Esophagus squamous epithelium (tissue), 5 donors: ENCODE measurements around the gene ANKRD11. TPM values are rescaled to one million over a fixed set of nuclear protein-coding genes. Genes with fewer than 3 reads are reported as not detected.
"Not testable (repeated sequence)": the region's sequence is repeated elsewhere in the genome, so short reads cannot be mapped to it uniquely, and the experiment has no call there.

Experiments used
- DNase-seq: peaks from one replicate; lab custom pipeline; 2025; lab: John Stamatoyannopoulos, UW
- H3K27ac ChIP-seq, 4 donors: fragments of 200-600 bp; sonication (generic); one replicate each; pipeline ENCODE4 v1.5.1; 2016 to 2019; ENCODE audit warnings: mild to moderate bottlenecking in 1 of 4
- H3K27me3 ChIP-seq, 4 donors: fragments of 200-600 bp; sonication (generic); 1 replicate in 3 of 4; 2 replicates in 1 of 4; pipeline versions ENCODE4 v1.5.1 to v1.6.0; 2017 to 2021; ENCODE audit warnings: antibody characterized with exemption in 1 of 4
- H3K36me3 ChIP-seq, 3 donors: fragments of 200-600 bp; sonication (generic); one replicate each; pipeline ENCODE4 v1.5.1; 2016 to 2019
- H3K4me1 ChIP-seq, 3 donors: fragments of 200-600 bp; sonication (generic); one replicate each; pipeline ENCODE4 v1.5.1; 2017 to 2019
- H3K4me3 ChIP-seq, 4 donors: fragments of 200-600 bp; sonication (generic); 1 replicate in 3 of 4; 2 replicates in 1 of 4; pipeline ENCODE4 v1.5.1; 2016 to 2019; ENCODE audit warnings: mild to moderate bottlenecking in 2 of 4, moderate library complexity in 1 of 4
- H3K9me3 ChIP-seq, 3 donors: fragments of 200-600 bp; sonication (generic); one replicate each; pipeline ENCODE4 v1.5.1; 2016 to 2019
- CTCF ChIP-seq, 6 experiments: fragments of 450-650 bp in 4 of 6; fragments of 200-600 bp in 2 of 6; sonication (generic) in 2 of 6; IDR thresholded peaks; one replicate each; pipeline ENCODE4 v1.5.1; 2016 to 2019; ENCODE audit warnings: antibody characterized with exemption in 6 of 6, mild to moderate bottlenecking in 4 of 6, moderate library complexity in 4 of 6
- POLR2A ChIP-seq, 4 donors: fragments of 450-650 bp; IDR thresholded peaks; one replicate each; pipeline ENCODE4 v1.6.1; 2017; ENCODE audit warnings: antibody characterized with exemption in 4 of 4, mild to moderate bottlenecking in 4 of 4, moderate library complexity in 3 of 4
- WGBS, 2 donors: methylation state at CpG; one replicate each; pipeline ENCODE4 v1.1.5; 2018; 5-methylcytosine and 5-hydroxymethylcytosine counted together
- intact Hi-C: fragments of 100-400 bp; cut with DNase I; formaldehyde crosslinking; loops from one replicate; pipeline ENCODE4 v1.15.0; 2022
- total RNA-seq, 4 donors: library from RNA; depleted of rRNA; stranded (reverse); fragments of >200 nt; gene quantifications; one replicate each; pipeline ENCODE4 v1.1.0, GENCODE V29; 2016
- donor health status: DM: yes; HTN: yes; CAD: no.

Gene ANKRD11
- total RNA-seq, 4 donors from 2014 or later, result 51.0 to 72.7 (median 66.9) TPM

- TF ChIP-seq CTCF (IDR thresholded peaks at IDR 0.05), result no peak
- no peak for TF ChIP-seq POLR2A (IDR thresholded peaks at IDR 0.05)
- peaks cover 13 to 69% (median 18%) of the 10 kb centered on the region in 3 donors for H3K36me3 ChIP-seq
- no peaks in the 10 kb centered on the region for H3K27me3 ChIP-seq
- no peak overlapping the region for H3K27ac ChIP-seq
- no peak overlapping the region for H3K4me3 ChIP-seq
- peaks cover 8 to 68% (median 28%) of the 10 kb centered on the region in 3 donors for H3K4me1 ChIP-seq
- intact Hi-C loops, result no loop called here
- WGBS, 2 donors, result 93 to 97% methylated on average over 5 to 14 of the region's 16 CpGs
- no peaks in the 10 kb centered on the region for H3K9me3 ChIP-seq
- no peak for DNase-seq
These were observed 186.0 kb downstream of the ANKRD11 start for GRCh38 chr16:89304181-89304851.

- H3K4me1 ChIP-seq, result peaks cover 13 to 67% (median 33%) of the 10 kb centered on the region in 3 donors
- intact Hi-C loops, result no loop called here
- H3K27me3 ChIP-seq, result no peaks in the 10 kb centered on the region
- no peaks in the 10 kb centered on the region for H3K9me3 ChIP-seq
- TF ChIP-seq CTCF (IDR thresholded peaks at IDR 0.05), result no peak
- TF ChIP-seq POLR2A (IDR thresholded peaks at IDR 0.05), result no peak
- peak overlapping the region; percentile 3 to 86 (median 85) for H3K27ac ChIP-seq
- DNase-seq, result no peak
- no peak overlapping the region for H3K4me3 ChIP-seq
- 85 to 86% methylated on average over 5 to 6 of the region's 8 CpGs for WGBS, 2 donors
- peaks cover 13 to 68% (median 18%) of the 10 kb centered on the region in 3 donors for H3K36me3 ChIP-seq
These were observed 186.7 kb downstream of the ANKRD11 start for GRCh38 chr16:89303617-89304016.

- no peak for DNase-seq
- H3K4me1 ChIP-seq, result peaks cover 29 to 75% (median 49%) of the 10 kb centered on the region in 3 donors
- TF ChIP-seq POLR2A (IDR thresholded peaks at IDR 0.05) (no peak), CTCF (IDR thresholded peaks at IDR 0.05) (no peak)
- peaks cover 13 to 80% (median 18%) of the 10 kb centered on the region in 3 donors for H3K36me3 ChIP-seq
- H3K9me3 ChIP-seq, result no peaks in the 10 kb centered on the region
- 79 to 82% methylated on average over 8 to 9 of the region's 9 CpGs for WGBS, 2 donors
- intact Hi-C loops, result no loop called here
- H3K27ac ChIP-seq, result peak overlapping the region; percentile 66 to 86 (median 85)
- no peaks in the 10 kb centered on the region for H3K27me3 ChIP-seq
- H3K4me3 ChIP-seq, result no peak overlapping the region
These were observed 189.4 kb downstream of the ANKRD11 start for GRCh38 chr16:89300976-89301360.

- WGBS, 2 donors, result 62 to 78% methylated on average over 5 to 9 of the region's 21 CpGs
- Histone ChIP-seq H3K4me1 (peaks cover 29 to 78% (median 49%) of the 10 kb centered on the region in 3 donors), H3K9me3 (no peaks in the 10 kb centered on the region), H3K27ac (peak overlapping the region; percentile 66 to 86 (median 85)), H3K27me3 (no peaks in the 10 kb centered on the region), H3K4me3 (no peak overlapping the region), H3K36me3 (peaks cover 13 to 79% (median 18%) of the 10 kb centered on the region in 3 donors)
- DNase-seq, result no peak
- intact Hi-C loops, result no loop called here
- TF ChIP-seq CTCF (IDR thresholded peaks at IDR 0.05) (no peak), POLR2A (IDR thresholded peaks at IDR 0.05) (no peak)
These were observed 189.9 kb downstream of the ANKRD11 start for GRCh38 chr16:89300311-89300975.

- peaks cover 29 to 87% (median 49%) of the 10 kb centered on the region in 3 donors for H3K4me1 ChIP-seq
- intact Hi-C loops, DNase-seq, H3K27me3 ChIP-seq, H3K4me3 ChIP-seq, H3K9me3 ChIP-seq: not testable (repeated sequence)
- peak overlapping the region; percentile 66 to 86 (median 85) for H3K27ac ChIP-seq
- peaks cover 12 to 70% (median 13%) of the 10 kb centered on the region in 3 donors for H3K36me3 ChIP-seq
- WGBS, 2 donors, result 100% methylated on average over 1 of the region's 10 CpGs; no CpG with 5 or more reads in 1 of the 2 donors
These were observed 190.8 kb downstream of the ANKRD11 start for GRCh38 chr16:89299357-89300111.
